Right atrium auricular region (tissue), 2 donors: ENCODE results near the gene TRIP4. TPM values are rescaled to one million over a fixed set of nuclear protein-coding genes. Genes with fewer than 3 reads are reported as not detected.

ENCODE experiments used
- DNase-seq: peaks from one replicate; pipeline ENCODE4 v3.0.0-alpha.2; 2019; ENCODE audit warnings: low spot score
- H3K27ac ChIP-seq, 2 donors: fragments of 200-600 bp; sonication (generic); 1 replicate in 1 of 2; 2 replicates in 1 of 2; pipeline ENCODE4 v1.5.1; 2016 to 2019
- H3K27me3 ChIP-seq, 2 donors: fragments of 200-600 bp; sonication (generic); one replicate each; pipeline versions ENCODE4 v1.5.1 to v1.6.0; 2017 to 2019
- H3K36me3 ChIP-seq: fragments of 200-600 bp; sonication (generic); one replicate; pipeline ENCODE4 v1.5.1; 2016
- H3K4me1 ChIP-seq, 2 donors: fragments of 200-600 bp; sonication (generic); one replicate each; pipeline versions ENCODE4 v1.5.1 to v1.6.0; 2017 to 2019
- H3K4me3 ChIP-seq, 2 donors: fragments of 200-600 bp; sonication (generic); 1 replicate in 1 of 2; 2 replicates in 1 of 2; pipeline ENCODE4 v1.5.1; 2017 to 2019; ENCODE audit warnings: mild to moderate bottlenecking in 1 of 2, moderate library complexity in 1 of 2
- H3K9me3 ChIP-seq, 2 donors: fragments of 200-600 bp; sonication (generic); one replicate each; pipeline ENCODE4 v1.5.1; 2019
- CTCF ChIP-seq, 2 donors: fragments of 200-600 bp; sonication (generic); IDR thresholded peaks; one replicate each; pipeline ENCODE4 v1.5.1; 2019; ENCODE audit warnings: antibody characterized with exemption in 2 of 2
- total RNA-seq, 2 donors: library from RNA; depleted of rRNA; stranded (reverse); fragments of >200 nt; gene quantifications; one replicate each; pipeline ENCODE4 v1.1.0, GENCODE V29; 2016

Gene TRIP4
- total RNA-seq, 2 donors from 2014 or later = 7.8 to 8.7 TPM

- Histone ChIP-seq H3K4me3 (no peak overlapping the region), H3K27ac (no peak overlapping the region), H3K4me1 (peaks cover 0 to 11% of the 10 kb centered on the region in 2 donors), H3K9me3 (no peaks in the 10 kb centered on the region), H3K27me3 (no peaks in the 10 kb centered on the region), H3K36me3 (peaks cover 22% of the 10 kb centered on the region)
- no peak for DNase-seq
- no peak for TF ChIP-seq CTCF (IDR thresholded peaks at IDR 0.05)
Observed at GRCh38 chr15:64454282-64454681, 66.6 kb downstream of the TRIP4 start.

- Histone ChIP-seq H3K27ac (no peak overlapping the region), H3K9me3 (no peaks in the 10 kb centered on the region), H3K36me3 (peaks cover 22% of the 10 kb centered on the region), H3K27me3 (no peaks in the 10 kb centered on the region), H3K4me3 (no peak overlapping the region), H3K4me1 (peaks cover 3 to 14% of the 10 kb centered on the region in 2 donors)
- no peak for TF ChIP-seq CTCF (IDR thresholded peaks at IDR 0.05)
- DNase-seq = no peak
Observed at GRCh38 chr15:64455961-64456371, 68.3 kb downstream of the TRIP4 start.

GRCh38 chr15:64456634-64457108 is 69.0 kb downstream of the TRIP4 start:
- peaks cover 3 to 19% of the 10 kb centered on the region in 2 donors for H3K4me1 ChIP-seq
- H3K27ac ChIP-seq = no peak overlapping the region
- H3K4me3 ChIP-seq = no peak overlapping the region
- no peaks in the 10 kb centered on the region for H3K9me3 ChIP-seq
- no peak for TF ChIP-seq CTCF (IDR thresholded peaks at IDR 0.05)
- DNase-seq = no peak
- no peaks in the 10 kb centered on the region for H3K27me3 ChIP-seq
- peaks cover 22% of the 10 kb centered on the region for H3K36me3 ChIP-seq

- H3K27ac ChIP-seq = no peak overlapping the region
- no peak for DNase-seq
- no peak overlapping the region for H3K4me3 ChIP-seq
- peaks cover 20% of the 10 kb centered on the region for H3K36me3 ChIP-seq
- no peaks in the 10 kb centered on the region for H3K27me3 ChIP-seq
- H3K9me3 ChIP-seq = no peaks in the 10 kb centered on the region
- TF ChIP-seq CTCF (IDR thresholded peaks at IDR 0.05) = no peak
- H3K4me1 ChIP-seq = peaks cover 3 to 33% of the 10 kb centered on the region in 2 donors
Observed at GRCh38 chr15:64459066-64459781, 71.6 kb downstream of the TRIP4 start.

GRCh38 chr15:64460206-64460723 is 72.6 kb downstream of the TRIP4 start, which contains the start of gene ZNF609:
Gene ZNF609, plus strand, starts transcription at chr15:64460578. Its CDS starts 38,842 bp downstream, at chr15:64499420.
- peaks cover 3 to 41% of the 10 kb centered on the region in 2 donors for H3K4me1 ChIP-seq
- no peaks in the 10 kb centered on the region for H3K27me3 ChIP-seq
- H3K9me3 ChIP-seq = no peaks in the 10 kb centered on the region
- peak within 1 kb of the TSS; percentile 82 to 84 for H3K4me3 ChIP-seq
- H3K36me3 ChIP-seq = peaks cover 10% of the 10 kb centered on the region
- DNase-seq = peak; percentile 94
- TF ChIP-seq CTCF (IDR thresholded peaks at IDR 0.05) = peak in 1 of 2 donors; percentile 17
- peak within 1 kb of the TSS; percentile 85 to 90 for H3K27ac ChIP-seq
